Islet precursor cell (in vitro differentiated cells): ENCODE measurements around the gene NAA60.
"Not testable (repeated sequence)": the region's sequence is repeated elsewhere in the genome, so short reads cannot be mapped to it uniquely, and the experiment has no call there.

Experiments
- DNase-seq: peaks from one replicate; pipeline ENCODE4 v3.0.0-alpha.2; 2018

Gene NAA60

GRCh38 chr16:3484318-3485096 is 41.0 kb downstream of the NAA60 start:
- no peak for DNase-seq

- DNase-seq, result no peak
Observed at GRCh38 chr16:3485097-3485745, 41.7 kb downstream of the NAA60 start.

- DNase-seq, result no peak
Observed at GRCh38 chr16:3485821-3486505, 42.5 kb downstream of the NAA60 start.

- DNase-seq, result no peak
Observed at GRCh38 chr16:3486506-3487215, 43.2 kb downstream of the NAA60 start.

- no peak for DNase-seq
Observed at GRCh38 chr16:3487521-3488410, 44.3 kb downstream of the NAA60 start.

GRCh38 chr16:3488801-3489200 is 45.3 kb downstream of the NAA60 start:
- DNase-seq, result no peak

GRCh38 chr16:3490911-3491629 is 47.6 kb downstream of the NAA60 start:
- DNase-seq, result no peak

DNA sequence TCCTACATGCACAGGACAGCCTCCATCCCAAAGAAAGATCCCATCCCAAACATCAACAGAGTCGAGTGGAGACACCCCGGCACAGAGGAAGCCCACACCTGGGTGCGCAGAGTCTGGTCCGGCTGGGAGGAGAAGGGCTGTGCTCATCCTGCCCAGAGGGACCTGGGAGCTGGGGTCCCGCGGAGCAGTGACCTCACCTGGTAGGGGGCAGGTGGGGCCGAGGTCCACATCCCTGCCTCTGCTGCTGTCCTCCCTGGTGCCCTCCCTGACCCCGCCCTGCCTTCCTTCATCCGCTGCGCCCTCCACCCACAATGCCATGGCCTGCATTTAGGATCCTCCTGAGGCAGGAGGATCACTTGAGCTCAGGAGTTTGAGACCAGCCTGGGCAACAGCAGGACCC is 48.9 kb downstream of the NAA60 start:
- no peak for DNase-seq

DNA sequence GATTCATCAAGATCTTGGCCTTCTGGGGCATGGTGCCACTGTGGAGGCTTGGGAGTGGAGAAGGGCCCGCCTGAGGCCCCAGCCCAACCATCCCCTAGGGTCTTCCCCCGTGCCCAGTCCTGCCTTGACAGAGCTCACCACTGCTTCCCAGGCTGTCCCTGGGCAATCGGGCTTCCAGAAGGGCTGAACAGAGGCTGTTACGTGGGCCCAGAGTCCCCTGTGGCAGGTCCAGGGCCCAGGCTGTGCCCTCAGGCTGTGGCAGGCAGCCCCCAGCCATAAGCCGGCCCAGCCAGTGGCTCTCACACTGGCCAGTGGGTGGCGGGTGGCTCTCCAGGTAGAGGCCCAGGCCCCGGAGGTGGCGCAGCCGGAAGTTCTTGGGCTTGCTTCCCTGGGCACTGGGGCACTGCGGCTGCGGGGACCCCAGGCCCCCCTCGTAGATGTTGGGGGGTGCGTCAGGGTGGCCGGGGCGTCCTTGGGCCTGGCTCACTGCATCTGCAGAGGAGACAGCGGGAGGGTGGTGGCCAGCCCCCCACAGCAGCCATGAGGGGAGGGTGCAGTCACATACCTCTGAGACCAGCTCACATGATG is 51.0 kb downstream of the NAA60 start:
- DNase-seq, result no peak

GRCh38 chr16:3495176-3495575 is 51.7 kb downstream of the NAA60 start, which contains the start of gene C16orf90:
Gene C16orf90 (minus strand): TSS chr16:3495489. CDS start chr16:3495421, 68 bp downstream.
- no peak for DNase-seq

- DNase-seq, result no peak
Observed at GRCh38 chr16:3496386-3496785, 52.9 kb downstream of the NAA60 start.

GRCh38 chr16:3497771-3498170 is 54.3 kb downstream of the NAA60 start:
- DNase-seq, result no peak

DNA sequence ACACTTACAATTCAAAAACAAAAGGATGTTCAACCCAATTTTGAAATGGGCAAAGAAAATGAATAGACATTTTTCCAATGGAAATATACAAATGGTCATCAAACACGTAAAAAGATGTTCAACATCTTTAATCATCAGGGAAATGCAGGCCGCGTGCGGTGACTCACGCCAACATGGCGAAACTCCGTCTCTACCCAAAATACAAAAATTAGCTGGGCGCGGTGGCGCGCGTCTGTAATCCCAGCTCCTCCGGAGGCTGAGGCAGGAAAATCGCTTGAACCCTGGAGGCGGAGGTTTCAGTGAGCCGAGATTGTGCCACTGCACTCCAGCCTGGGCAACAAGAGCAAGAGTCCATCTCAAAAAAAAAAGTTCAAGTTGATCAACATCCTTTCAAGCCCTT is 55.5 kb downstream of the NAA60 start:
- no peak for DNase-seq

GRCh38 chr16:3501412-3501761 is 57.9 kb downstream of the NAA60 start:
- DNase-seq, result not testable (repeated sequence)

GRCh38 chr16:3501783-3502400 is 58.4 kb downstream of the NAA60 start:
- DNase-seq, result no peak

- DNase-seq, result no peak
Observed at GRCh38 chr16:3503523-3503922, 60.0 kb downstream of the NAA60 start.

GRCh38 chr16:3508736-3509135 is 65.3 kb downstream of the NAA60 start:
- peak; percentile 4 for DNase-seq

- peak; percentile 51 for DNase-seq
Observed at GRCh38 chr16:3509470-3509928, 66.0 kb downstream of the NAA60 start.

- peak; percentile 13 for DNase-seq
Observed at GRCh38 chr16:3510416-3510815, 66.9 kb downstream of the NAA60 start.
